Measurements from ENCODE around the gene YAP1.

YAP1 gene

DNA sequence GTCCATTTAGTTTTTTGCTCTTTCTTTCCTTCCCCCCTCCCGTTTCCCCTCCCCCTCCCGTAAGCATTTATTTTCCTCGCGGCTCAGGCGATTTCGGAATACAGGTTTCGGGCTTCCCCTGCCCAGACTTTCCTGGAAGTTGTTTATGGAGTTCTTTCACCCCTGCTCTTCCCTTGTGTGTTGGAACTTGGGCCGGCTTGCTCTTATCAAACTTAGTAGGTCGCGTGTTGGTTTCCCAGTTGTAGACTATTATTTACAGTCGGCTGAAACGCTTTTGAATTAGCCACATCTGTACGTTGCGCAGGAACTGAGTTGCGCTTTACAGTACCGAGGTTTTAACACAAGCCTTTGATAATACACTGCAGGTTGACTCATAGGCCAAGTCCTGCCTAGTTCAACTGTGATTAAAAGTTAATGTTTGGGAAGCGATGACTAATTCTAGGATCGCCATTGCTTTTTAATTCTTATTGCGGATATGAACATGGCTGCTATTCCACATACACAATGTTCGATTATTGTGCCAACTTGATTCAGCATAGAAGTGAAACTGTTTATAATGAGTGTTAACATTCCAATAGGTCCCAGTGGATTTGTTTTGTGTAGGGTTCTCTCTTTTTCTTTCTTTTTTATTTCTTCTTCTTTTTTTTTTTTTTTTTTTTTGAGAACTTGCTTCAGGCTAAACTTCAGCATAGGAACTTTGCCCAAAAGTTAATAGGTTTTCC lies 1.7 kb downstream of the YAP1 start (continued):
- TF ChIP-seq HIC1 (tag by site-specific recombination; IDR thresholded peaks at IDR 0.05) (no peak), ZNF341 (tag by site-specific recombination; IDR thresholded peaks at IDR 0.05; ENCODE audit: low read depth) (peak; percentile 24; the same call in 1 of the 2 replicates), ZNF416 (tag by site-specific recombination; IDR thresholded peaks at IDR 0.05) (no peak), ZBTB20 (tag by site-specific recombination; IDR thresholded peaks at IDR 0.05) (peak; percentile 99), ZNF561 (tag by site-specific recombination; IDR thresholded peaks at IDR 0.05; ENCODE audit: borderline replicate concordance) (no peak), ZNF350 (tag by site-specific recombination; IDR thresholded peaks at IDR 0.05) (no peak), ZNF449 (tag by site-specific recombination; IDR thresholded peaks at IDR 0.05) (no peak), ZNF580 (tag by site-specific recombination; IDR thresholded peaks at IDR 0.05) (no peak), ZNF571 (tag by site-specific recombination; IDR thresholded peaks at IDR 0.05) (no peak), ZNF423 (tag by site-specific recombination; IDR thresholded peaks at IDR 0.05) (no peak), ZNF169 (tag by site-specific recombination; IDR thresholded peaks at IDR 0.05) (no peak), ZNF398 (tag by site-specific recombination; IDR thresholded peaks at IDR 0.05) (no peak; the same call in 1 of the 2 replicates), ZBTB11 (tag by site-specific recombination; conservative IDR thresholded peaks at IDR 0.05; ENCODE audit: low read depth) (no peak; the same call in 1 of the 2 replicates), ZSCAN30 (tag by site-specific recombination; IDR thresholded peaks at IDR 0.05) (no peak), ZNF248 (tag by site-specific recombination; IDR thresholded peaks at IDR 0.05) (no peak), ZIC2 (tag by site-specific recombination; IDR thresholded peaks at IDR 0.05) (no peak), ZNF174 (tag by site-specific recombination; IDR thresholded peaks at IDR 0.05) (no peak), ZNF585B (tag by site-specific recombination; IDR thresholded peaks at IDR 0.05) (no peak), ZNF776 (tag by site-specific recombination; IDR thresholded peaks at IDR 0.05; ENCODE audit: borderline replicate concordance) (no peak), PRDM1 (tag by site-specific recombination; IDR thresholded peaks at IDR 0.05) (no peak), ZNF792 (tag by site-specific recombination; IDR thresholded peaks at IDR 0.05) (no peak; the same call in 1 of the 2 replicates), YY1 (tag by site-specific recombination; IDR thresholded peaks at IDR 0.05) (peak; percentile 34; the same call in 1 of the 2 replicates), ZNF777 (tag by site-specific recombination; IDR thresholded peaks at IDR 0.05; ENCODE audit: borderline replicate concordance) (no peak), ZNF510 (tag by site-specific recombination; IDR thresholded peaks at IDR 0.05; ENCODE audit: insufficient replicate concordance) (no peak), ATF2 (tag by site-specific recombination; IDR thresholded peaks at IDR 0.05; ENCODE audit: low read depth) (no peak), RBAK (tag by site-specific recombination; IDR thresholded peaks at IDR 0.05) (no peak)

Measured in HEK293 (cell line).